B cell (primary cell): Measurements from ENCODE around the gene ZC3H7B. TPM values are rescaled to one million over a fixed set of nuclear protein-coding genes. Genes with fewer than 3 reads are reported as not detected.

ENCODE experiments used
- ATAC-seq: fragments of 200-7000 bp; cut with Tn5 transposase; one replicate; pipeline ENCODE4 v1.10.0; 2021; ENCODE audit warnings: low read depth, mild to moderate bottlenecking, moderate number of reproducible peaks, moderate library complexity
- CTCF ChIA-PET: fragments of 350-600 bp; sonication (Branson Sonifier 250); formaldehyde crosslinking; loops from one replicate; lab custom pipeline; 2021; ENCODE audit warnings: antibody characterized with exemption, inconsistent platforms; lab: Charles Lee
- POLR2A ChIA-PET: fragments of 350-600 bp; sonication (Branson Sonifier 250); formaldehyde crosslinking; loops from one replicate; lab custom pipeline; 2021; ENCODE audit warnings: antibody characterized with exemption; lab: Charles Lee
- DNase-seq: peaks from one replicate; pipeline ENCODE4 v3.0.0; 2013
- H2AFZ ChIP-seq: 2 replicates; pipeline ENCODE4 v1.6.1; 2012; ENCODE audit warnings: mild to moderate bottlenecking, low read depth, low read length; ENCODE audit not compliant: insufficient read depth, poor library complexity, severe bottlenecking
- H3K27ac ChIP-seq, 2 donors: 1 replicate in 1 of 2; 2 replicates in 1 of 2; pipeline ENCODE4 v1.5.1; 2012 to 2013; ENCODE audit warnings: low read length in 2 of 2, mild to moderate bottlenecking in 2 of 2, moderate library complexity in 1 of 2
- H3K27me3 ChIP-seq, 4 experiments: fragments of 200-600 bp in 1 of 4; sonication (generic) in 1 of 4; replicated peaks in 1 of 4; 1 replicate in 2 of 4; 2 replicates in 2 of 4; pipeline versions ENCODE4 v1.6.1 to v1.7.0; 2013 to 2016; ENCODE audit warnings: low read length in 3 of 4, mild to moderate bottlenecking in 2 of 4, mixed read lengths in 1 of 4, moderate library complexity in 1 of 4; ENCODE audit not compliant: insufficient read depth in 4 of 4, control insufficient read depth in 3 of 4; ENCODE audit errors: control extremely low read depth in 1 of 4
- H3K36me3 ChIP-seq, 2 experiments: replicated peaks in 1 of 2; 1 replicate in 1 of 2; 2 replicates in 1 of 2; pipeline versions ENCODE4 v1.6.1 to v1.7.1; 2013; ENCODE audit warnings: low read length in 1 of 2; ENCODE audit not compliant: insufficient read depth in 2 of 2, control insufficient read depth in 1 of 2; ENCODE audit errors: control extremely low read depth in 1 of 2, extremely low read depth in 1 of 2
- H3K4me1 ChIP-seq, 2 donors: fragments of 200-600 bp in 1 of 2; sonication (generic) in 1 of 2; 1 replicate in 1 of 2; 2 replicates in 1 of 2; pipeline versions ENCODE4 v1.5.1 to v1.6.1; 2013 to 2017; ENCODE audit warnings: low read length in 2 of 2; ENCODE audit not compliant: control insufficient read depth in 2 of 2, insufficient read depth in 2 of 2
- H3K4me2 ChIP-seq: replicated peaks from 2 replicates; pipeline ENCODE3; 2012; ENCODE audit warnings: mild to moderate bottlenecking, low read depth, low read length; ENCODE audit not compliant: poor library complexity, severe bottlenecking
- H3K4me3 ChIP-seq, 5 experiments: fragments of 200-600 bp in 1 of 5; sonication (generic) in 1 of 5; 1 replicate in 3 of 5; 2 replicates in 2 of 5; pipeline versions ENCODE4 v1.5.1 to v1.7.0; 2011 to 2016; ENCODE audit warnings: low read length in 4 of 5, mild to moderate bottlenecking in 4 of 5, low read depth in 2 of 5, control low read depth in 1 of 5, moderate library complexity in 1 of 5; ENCODE audit not compliant: insufficient read depth in 1 of 5; ENCODE audit errors: control extremely low read depth in 1 of 5, extremely low read depth in 1 of 5
- H3K79me2 ChIP-seq: fragments of 200-600 bp; sonication (generic); one replicate; pipeline ENCODE4 v1.6.0; 2016; ENCODE audit warnings: low read length; ENCODE audit not compliant: control insufficient read depth, insufficient read depth
- H3K9ac ChIP-seq: fragments of 200-600 bp; sonication (generic); 2 replicates; pipeline ENCODE4 v1.6.1; 2017; ENCODE audit warnings: mild to moderate bottlenecking, low read length, moderate library complexity
- H3K9me3 ChIP-seq, 3 donors: one replicate each; pipeline versions ENCODE4 v1.6.1 to v1.7.1; 2013; ENCODE audit warnings: low read length in 2 of 3; ENCODE audit not compliant: control insufficient read depth in 2 of 3, insufficient read depth in 1 of 3; ENCODE audit errors: control extremely low read depth in 1 of 3
- H4K20me1 ChIP-seq: 2 replicates; pipeline ENCODE4 v1.6.0; 2012; ENCODE audit warnings: mild to moderate bottlenecking, low read length; ENCODE audit not compliant: insufficient read depth, control insufficient read depth, poor library complexity, severe bottlenecking
- H3K27ac Mint-ChIP-seq: one replicate; pipeline ENCODE4 v1.8.0; 2021; ENCODE audit warnings: mixed read lengths
- H3K27me3 Mint-ChIP-seq: one replicate; pipeline ENCODE4 v1.8.0; 2021; ENCODE audit warnings: mixed read lengths
- H3K4me1 Mint-ChIP-seq: one replicate; pipeline ENCODE4 v1.8.0; 2021; ENCODE audit warnings: mixed read lengths
- H3K4me3 Mint-ChIP-seq: one replicate; pipeline ENCODE4 v1.8.0; 2021; ENCODE audit warnings: mixed read lengths
- H3K9me3 Mint-ChIP-seq: one replicate; pipeline ENCODE4 v1.8.0; 2022; ENCODE audit warnings: mixed read lengths; ENCODE audit not compliant: insufficient read depth
- CTCF ChIP-seq: fragments of 200-600 bp; IDR thresholded peaks from one replicate; pipeline ENCODE4 v1.8.0; 2022; ENCODE audit warnings: antibody characterized with exemption, mild to moderate bottlenecking
- EZH2 ChIP-seq: IDR thresholded peaks from 2 replicates; pipeline ENCODE4 v1.6.1; 2012; ENCODE audit warnings: borderline replicate concordance, low read depth, mild to moderate bottlenecking, moderate library complexity, low read length; ENCODE audit not compliant: insufficient read depth, poor library complexity, severe bottlenecking
- WGBS: methylation state at CpG from one replicate; pipeline ENCODE4 v1.1.5; 2013; ENCODE audit warnings: missing lambda C conversion rate; ENCODE audit not compliant: insufficient coverage; 5-methylcytosine and 5-hydroxymethylcytosine counted together
- intact Hi-C: fragments of 100-400 bp; cut with micrococcal nuclease; formaldehyde crosslinking; loops from one replicate; pipeline ENCODE4 v1.10.0; 2022
- polyA plus RNA-seq: library from polyadenylated mRNA; depleted of rRNA; stranded (reverse); fragments of >200 nt; gene quantifications from 2 replicates; pipeline ENCODE4 v1.2.3, GENCODE V29; 2012
- total RNA-seq, 2 donors: library from RNA; stranded (reverse); fragments of 120-200 nt in 1 of 2; gene quantifications; 1 replicate in 1 of 2; 2 replicates in 1 of 2; pipeline versions ENCODE4 v1.2.3 to v1.2.4, GENCODE V29; 2013 to 2022

ZC3H7B gene
- total and polyA plus RNA-seq, 2 donors (not counting 1 experiment from before 2014, with no cell fraction given): 29.8 to 41.9 TPM

GRCh38 chr22:41345807-41346335, 44.5 kb downstream of the ZC3H7B start:
- no peak for DNase-seq
- Histone ChIP-seq H3K27me3 (no peaks in the 10 kb centered on the region), H3K4me2 (no peak overlapping the region), H3K27ac (no peak overlapping the region), H3K4me1 (no peaks in the 10 kb centered on the region), H3K9me3 (no peaks in the 10 kb centered on the region), H3K4me3 (no peak overlapping the region), H2AFZ (no peak overlapping the region), H4K20me1 (no peaks in the 10 kb centered on the region), H3K79me2 (no peaks in the 10 kb centered on the region), H3K36me3 (peaks cover 0 to 77% of the 10 kb centered on the region in 2 experiments), H3K9ac (no peak overlapping the region)
- H3K27ac Mint-ChIP-seq: no peak overlapping the region
- WGBS: 98% methylated on average over 24 of the region's 24 CpGs
- no peaks in the 10 kb centered on the region for H3K9me3 Mint-ChIP-seq
- POLR2A ChIA-PET: interaction anchor here (0.6 kb wide), 1 partner anchor 957 kb away, joined by 6 read pairs; no protein-coding TSS in a partner anchor
- no peak for ATAC-seq
- no peak overlapping the region for H3K4me3 Mint-ChIP-seq
- intact Hi-C loops: no loop called here
- H3K27me3 Mint-ChIP-seq: no peaks in the 10 kb centered on the region
- CTCF ChIA-PET: interaction anchor here (0.9 kb wide), 1 partner anchor 58 kb away, joined by 3 read pairs; no protein-coding TSS in a partner anchor
- no peaks in the 10 kb centered on the region for H3K4me1 Mint-ChIP-seq
- TF ChIP-seq CTCF (no peak), EZH2 (no peak)

- no peaks in the 10 kb centered on the region for H3K4me1 Mint-ChIP-seq
- Histone ChIP-seq H2AFZ (no peak overlapping the region), H3K4me3 (no peak overlapping the region), H3K9me3 (no peaks in the 10 kb centered on the region), H3K4me2 (no peak overlapping the region), H3K4me1 (no peaks in the 10 kb centered on the region), H3K27ac (no peak overlapping the region), H3K79me2 (no peaks in the 10 kb centered on the region), H4K20me1 (no peaks in the 10 kb centered on the region), H3K9ac (no peak overlapping the region), H3K27me3 (no peaks in the 10 kb centered on the region), H3K36me3 (peaks cover 0 to 81% of the 10 kb centered on the region in 2 experiments)
- H3K27ac Mint-ChIP-seq: no peak overlapping the region
- TF ChIP-seq EZH2 (no peak), CTCF (no peak)
- ChIA-PET POLR2A (no interaction called here), CTCF (no interaction called here)
- ATAC-seq (no peak), DNase-seq (no peak)
- intact Hi-C loops: no loop called here
- no peaks in the 10 kb centered on the region for H3K9me3 Mint-ChIP-seq
- no peak overlapping the region for H3K4me3 Mint-ChIP-seq
- 98% methylated on average over 15 of the region's 18 CpGs for WGBS
- no peaks in the 10 kb centered on the region for H3K27me3 Mint-ChIP-seq
Observed at GRCh38 chr22:41347066-41347859, 45.9 kb downstream of the ZC3H7B start.
